ENCODE measurements around the gene SNX2.
"Not testable (repeated sequence)": the region's sequence is repeated elsewhere in the genome, so short reads cannot be mapped to it uniquely, and the experiment has no call there.

SNX2 gene

GRCh38 chr5:122845229-122846050, 70.6 kb downstream of the SNX2 start, which contains the start of gene SNX24:
Gene SNX24 (plus strand): TSS chr5:122845613. CDS start chr5:122845634, 21 bp downstream.
- peak; percentile 29 to 62 (median 56) for DNase-seq

- DNase-seq: no peak
These were observed 71.2 kb downstream of the SNX2 start for GRCh38 chr5:122846051-122846550.

GRCh38 chr5:122847687-122848081, 72.8 kb downstream of the SNX2 start:
- no peak for DNase-seq

- DNase-seq: no peak
These were observed 74.9 kb downstream of the SNX2 start for GRCh38 chr5:122849771-122850170.

GRCh38 chr5:122857538-122857937, 82.7 kb downstream of the SNX2 start:
- DNase-seq: not testable (repeated sequence)

GRCh38 chr5:122858451-122858850, 83.6 kb downstream of the SNX2 start:
- DNase-seq: no peak

- no peak for DNase-seq
These were observed 88.4 kb downstream of the SNX2 start for GRCh38 chr5:122863240-122863639.

- DNase-seq: no peak
These were observed 88.8 kb downstream of the SNX2 start for GRCh38 chr5:122863721-122864120.

- DNase-seq: no peak
These were observed 89.5 kb downstream of the SNX2 start for GRCh38 chr5:122864400-122864799.

- no peak for DNase-seq
These were observed 90.0 kb downstream of the SNX2 start for GRCh38 chr5:122864842-122865241.

GRCh38 chr5:122870219-122870856, 95.5 kb downstream of the SNX2 start:
- DNase-seq: no peak

GRCh38 chr5:122871661-122872060, 96.8 kb downstream of the SNX2 start:
- DNase-seq: no peak

- DNase-seq: no peak
These were observed 99.4 kb downstream of the SNX2 start for GRCh38 chr5:122874179-122874875.

- no peak for DNase-seq
These were observed 102.6 kb downstream of the SNX2 start for GRCh38 chr5:122877518-122877917.

- DNase-seq: no peak
These were observed 104.2 kb downstream of the SNX2 start for GRCh38 chr5:122879076-122879475.
